ENCODE measurements around the gene TOM1L1. TPM values are rescaled to one million over a fixed set of nuclear protein-coding genes. Genes with fewer than 3 reads are reported as not detected.

The TOM1L1 gene
- total RNA-seq, 1 experiment from 2014 or later, result 48.1 TPM

GRCh38 chr17:54883939-54884338 lies 16.7 kb upstream of the TOM1L1 start:
- no peaks in the 10 kb centered on the region for H3K27me3 ChIP-seq (ENCODE audit: low read length)
- no peak overlapping the region for H3K27ac ChIP-seq (ENCODE audit: low read length)
- POLR2A ChIA-PET (ENCODE audit: unreplicated experiment), result no interaction called here
- H3K9me2 ChIP-seq (replicated peaks; ENCODE audit: low read length), result no peaks in the 10 kb centered on the region
- H3K9ac ChIP-seq (ENCODE audit: low read length), result no peak overlapping the region
- H3F3A ChIP-seq (ENCODE audit: low read length, unreplicated experiment), result no peaks in the 10 kb centered on the region
- TF ChIP-seq CTCF (conservative IDR thresholded peaks at IDR 0.05; ENCODE audit: low read depth, low read length) (no peak), EZH2phosphoT487 (IDR thresholded peaks at IDR 0.05; ENCODE audit: borderline replicate concordance, low read length) (no peak), EZH2 (IDR thresholded peaks at IDR 0.05; ENCODE audit: low read length, unreplicated experiment) (no peak)
- H3K4me1 ChIP-seq (ENCODE audit: insufficient read depth, low read length), result no peaks in the 10 kb centered on the region
- ATAC-seq, result no peak
- no peak overlapping the region for H3K4me3 ChIP-seq (ENCODE audit: low read length)
- no peaks in the 10 kb centered on the region for H3K36me3 ChIP-seq (ENCODE audit: low read depth, low read length)
- DNase-seq, result no peak
- H3K9me3 ChIP-seq (ENCODE audit: low read length), result no peaks in the 10 kb centered on the region
- CTCF ChIA-PET, result no interaction called here
- no peak overlapping the region for H2AFZ ChIP-seq (ENCODE audit: low read length)
- intact Hi-C loops (cut with micrococcal nuclease), result no loop called here
- H4K20me1 ChIP-seq (ENCODE audit: low read length), result no peaks in the 10 kb centered on the region
- H3K4me2 ChIP-seq (ENCODE audit: low read length), result no peak overlapping the region
- H3K79me2 ChIP-seq (ENCODE audit: low read length), result no peaks in the 10 kb centered on the region
- no TSS peak for BruUV-seq (replicated peaks)

- no peak overlapping the region for H3K4me2 ChIP-seq (ENCODE audit: low read length)
- no peaks in the 10 kb centered on the region for H3K79me2 ChIP-seq (ENCODE audit: low read length)
- TF ChIP-seq EZH2 (IDR thresholded peaks at IDR 0.05; ENCODE audit: low read length, unreplicated experiment) (no peak), EZH2phosphoT487 (IDR thresholded peaks at IDR 0.05; ENCODE audit: borderline replicate concordance, low read length) (no peak), CTCF (conservative IDR thresholded peaks at IDR 0.05; ENCODE audit: low read depth, low read length) (no peak)
- no peak overlapping the region for H2AFZ ChIP-seq (ENCODE audit: low read length)
- no peaks in the 10 kb centered on the region for H3K9me2 ChIP-seq (replicated peaks; ENCODE audit: low read length)
- no peak overlapping the region for H3K4me3 ChIP-seq (ENCODE audit: low read length)
- no peak for DNase-seq
- no peak overlapping the region for H3K9ac ChIP-seq (ENCODE audit: low read length)
- BruUV-seq (replicated peaks), result no TSS peak
- ChIA-PET POLR2A (ENCODE audit: unreplicated experiment) (no interaction called here), CTCF (no interaction called here)
- ATAC-seq, result no peak
- intact Hi-C loops (cut with micrococcal nuclease), result no loop called here
- no peaks in the 10 kb centered on the region for H3K27me3 ChIP-seq (ENCODE audit: low read length)
- H3K27ac ChIP-seq (ENCODE audit: low read length), result no peak overlapping the region
- no peaks in the 10 kb centered on the region for H3F3A ChIP-seq (ENCODE audit: low read length, unreplicated experiment)
- H4K20me1 ChIP-seq (ENCODE audit: low read length), result no peaks in the 10 kb centered on the region
- no peaks in the 10 kb centered on the region for H3K36me3 ChIP-seq (ENCODE audit: low read depth, low read length)
- H3K4me1 ChIP-seq (ENCODE audit: insufficient read depth, low read length), result no peaks in the 10 kb centered on the region
- no peaks in the 10 kb centered on the region for H3K9me3 ChIP-seq (ENCODE audit: low read length)
Observed at GRCh38 chr17:54887787-54888186, 12.9 kb upstream of the TOM1L1 start.

GRCh38 chr17:54888254-54888653 lies 12.4 kb upstream of the TOM1L1 start:
- Histone ChIP-seq H3K36me3 (ENCODE audit: low read depth, low read length) (no peaks in the 10 kb centered on the region), H3K4me3 (ENCODE audit: low read length) (no peak overlapping the region), H3K9me3 (ENCODE audit: low read length) (no peaks in the 10 kb centered on the region), H3K4me1 (ENCODE audit: insufficient read depth, low read length) (no peaks in the 10 kb centered on the region), H4K20me1 (ENCODE audit: low read length) (no peaks in the 10 kb centered on the region), H3K9ac (ENCODE audit: low read length) (no peak overlapping the region), H3K4me2 (ENCODE audit: low read length) (no peak overlapping the region), H3K79me2 (ENCODE audit: low read length) (no peaks in the 10 kb centered on the region), H2AFZ (ENCODE audit: low read length) (no peak overlapping the region), H3F3A (ENCODE audit: low read length, unreplicated experiment) (no peaks in the 10 kb centered on the region), H3K27me3 (ENCODE audit: low read length) (no peaks in the 10 kb centered on the region), H3K9me2 (replicated peaks; ENCODE audit: low read length) (no peaks in the 10 kb centered on the region), H3K27ac (ENCODE audit: low read length) (no peak overlapping the region)
- TF ChIP-seq EZH2 (IDR thresholded peaks at IDR 0.05; ENCODE audit: low read length, unreplicated experiment), result no peak
- no peak for TF ChIP-seq EZH2phosphoT487 (IDR thresholded peaks at IDR 0.05; ENCODE audit: borderline replicate concordance, low read length)
- TF ChIP-seq CTCF (conservative IDR thresholded peaks at IDR 0.05; ENCODE audit: low read depth, low read length), result no peak
- intact Hi-C loops (cut with micrococcal nuclease), result no loop called here
- BruUV-seq (replicated peaks), result no TSS peak
- ATAC-seq (no peak), DNase-seq (no peak)
- CTCF ChIA-PET, result no interaction called here
- POLR2A ChIA-PET (ENCODE audit: unreplicated experiment), result no interaction called here

Data from PC-3 (cell line).